GM19463 (cell line): ENCODE measurements around the gene SLC19A1.
"Not testable (repeated sequence)": the region's sequence is repeated elsewhere in the genome, so short reads cannot be mapped to it uniquely, and the experiment has no call there.

ENCODE experiments used
- ATAC-seq: cut with Tn5 transposase; IDR thresholded peaks from one replicate; pipeline ENCODE4 v1.9.1; 2021; ENCODE audit warnings: mild to moderate bottlenecking, moderate library complexity; ENCODE audit not compliant: unreplicated experiment

Gene SLC19A1

DNA sequence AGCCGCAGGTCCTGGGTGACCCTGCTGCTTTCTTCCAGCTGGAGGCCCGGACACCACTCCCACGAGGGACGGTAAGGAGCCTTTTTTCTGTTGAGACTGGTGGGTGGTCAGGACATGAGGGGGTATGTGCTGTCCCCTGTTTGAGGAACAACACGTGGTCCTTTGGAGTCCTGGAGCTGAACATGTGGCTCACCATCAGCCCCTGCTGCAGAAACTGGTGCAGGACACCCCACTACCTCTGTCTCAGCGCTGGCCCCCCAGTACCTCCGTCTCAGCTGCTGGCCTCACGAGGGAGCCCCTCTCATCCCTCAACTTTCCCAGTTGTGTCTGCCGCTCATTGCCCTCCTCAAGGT, 34.7 kb downstream of the SLC19A1 start:
- no peak for ATAC-seq

DNA sequence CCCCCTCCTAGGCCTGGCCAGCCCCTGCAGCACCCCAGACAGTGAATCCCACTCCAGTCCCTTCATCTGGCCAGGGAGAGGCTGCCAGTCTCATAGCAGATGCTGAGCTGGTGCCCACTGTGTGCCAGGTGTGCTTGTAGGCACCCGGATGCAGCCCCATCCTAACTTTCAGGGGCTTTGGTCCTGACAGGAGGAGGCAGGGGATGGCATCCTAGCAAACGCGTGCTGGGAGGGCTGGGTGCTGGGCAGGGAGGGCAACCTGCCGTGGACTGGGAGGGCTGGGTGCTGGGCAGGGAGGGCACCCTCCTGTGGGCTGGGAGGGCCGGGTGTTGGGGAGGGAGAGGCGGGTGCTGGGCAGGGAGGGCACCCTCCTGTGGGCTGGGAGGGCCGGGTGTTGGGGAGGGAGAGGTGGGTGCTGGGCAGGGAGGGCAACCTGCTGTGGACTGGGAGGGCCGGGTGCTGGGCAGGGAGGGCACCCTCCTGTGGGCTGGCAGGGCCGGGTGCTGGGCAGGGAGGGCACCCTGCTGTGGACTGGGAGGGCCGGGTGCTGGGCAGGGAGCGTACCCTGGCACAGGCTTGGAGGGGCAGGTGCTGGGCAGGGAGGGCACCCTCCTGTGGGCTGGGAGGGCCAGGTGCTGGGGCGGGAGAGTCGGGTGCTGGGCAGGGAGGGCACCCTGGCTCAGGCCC, 35.3 kb downstream of the SLC19A1 start:
- ATAC-seq = no peak

DNA sequence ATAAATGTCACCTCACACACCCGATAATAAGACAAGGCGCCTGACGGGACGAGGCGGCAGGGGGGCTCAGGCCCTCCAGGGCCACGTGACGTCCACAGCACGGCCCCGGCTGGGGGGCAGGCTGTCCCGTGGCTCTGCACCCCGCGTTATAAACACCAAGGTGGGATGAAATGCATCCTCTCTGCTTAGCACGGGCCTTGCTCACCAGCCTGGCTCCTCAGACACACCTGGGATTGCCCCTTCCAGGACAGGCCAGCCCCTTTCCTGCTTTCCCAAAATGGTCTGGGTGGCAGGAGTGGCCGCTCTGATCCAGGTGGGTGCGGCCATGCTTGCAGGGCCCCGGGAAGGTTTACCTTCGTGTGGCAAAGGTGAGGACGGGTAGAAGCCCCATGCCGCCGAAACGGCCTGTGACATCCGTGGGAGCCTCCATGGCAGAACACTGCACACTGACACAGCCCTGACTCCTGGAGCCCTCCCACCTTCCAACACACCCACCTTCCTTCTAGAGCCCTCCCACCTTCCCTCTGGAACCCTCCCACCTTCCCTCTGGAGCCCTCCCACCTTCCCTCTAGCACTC, 35.9 kb downstream of the SLC19A1 start:
- ATAC-seq = no peak

DNA sequence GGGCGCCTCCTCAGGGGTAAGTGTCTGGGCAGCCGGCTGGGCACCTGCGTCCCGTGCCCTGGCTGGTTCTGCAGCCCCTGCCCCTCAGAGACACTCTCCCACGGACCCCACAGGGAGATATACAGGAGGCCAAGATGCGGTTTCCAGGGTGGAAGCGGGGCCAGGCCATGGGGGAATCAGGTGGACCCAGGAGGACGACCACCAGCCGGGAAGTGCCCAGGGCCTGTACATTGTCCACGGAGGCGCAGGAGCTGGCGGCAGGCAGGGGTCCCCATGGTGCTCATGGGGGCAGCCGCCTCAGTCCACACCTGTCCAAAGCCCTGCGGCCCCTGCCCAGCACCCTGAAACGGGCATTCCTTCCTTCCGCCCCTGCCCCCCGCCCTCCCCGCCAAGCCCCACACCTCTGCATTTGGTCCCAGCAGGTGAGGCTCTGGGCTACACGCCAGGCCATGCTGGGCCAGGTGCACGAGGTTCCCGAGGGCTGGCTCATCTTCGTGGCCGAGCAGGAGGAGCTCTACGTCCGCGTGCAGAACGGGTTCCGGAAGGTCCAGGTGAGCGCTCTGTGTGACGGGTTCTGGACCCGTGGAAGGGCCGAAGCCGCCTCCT, 36.7 kb downstream of the SLC19A1 start:
- no peak for ATAC-seq

DNA sequence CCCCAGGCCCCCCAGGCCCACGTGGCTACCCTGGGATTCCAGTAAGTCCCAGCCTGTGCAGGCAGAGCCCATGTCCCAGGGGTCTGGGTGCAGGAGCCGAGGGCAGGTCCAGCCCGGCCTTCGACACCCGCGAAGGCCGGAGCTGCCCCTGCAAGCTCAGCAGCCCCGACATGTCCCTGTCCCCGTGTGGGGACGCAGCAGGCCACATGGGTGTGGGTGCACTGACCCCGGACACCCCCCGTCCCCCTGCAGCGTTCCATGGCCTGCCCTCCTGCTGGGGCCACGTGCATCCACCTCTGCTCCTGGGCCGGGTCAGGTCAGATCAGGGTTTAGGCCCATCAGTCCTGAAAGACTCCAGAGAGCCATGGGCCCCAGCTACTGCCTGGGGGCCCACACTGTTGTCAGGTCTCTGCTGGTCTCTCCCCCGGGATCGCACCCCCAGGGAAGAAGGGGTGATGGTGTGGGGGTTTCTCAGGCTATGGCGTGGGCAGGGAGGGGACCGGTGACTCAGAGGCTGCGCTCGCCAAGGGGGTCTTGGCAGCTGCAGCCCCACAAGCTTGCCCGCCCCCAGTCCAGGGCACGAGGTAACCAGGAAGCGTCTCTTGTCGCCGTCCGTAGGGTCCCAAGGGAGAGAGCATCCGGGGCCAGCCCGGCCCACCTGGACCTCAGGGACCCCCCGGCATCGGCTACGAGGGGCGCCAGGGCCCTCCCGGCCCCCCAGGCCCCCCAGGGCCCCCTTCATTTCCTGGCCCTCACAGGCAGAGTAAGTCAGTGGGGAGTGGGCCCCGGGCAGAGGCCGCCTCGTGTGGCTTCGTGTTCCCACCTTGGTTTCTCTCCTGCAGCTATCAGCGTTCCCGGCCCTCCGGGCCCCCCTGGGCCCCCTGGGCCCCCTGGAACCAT, 37.5 kb downstream of the SLC19A1 start:
- no peak for ATAC-seq

DNA sequence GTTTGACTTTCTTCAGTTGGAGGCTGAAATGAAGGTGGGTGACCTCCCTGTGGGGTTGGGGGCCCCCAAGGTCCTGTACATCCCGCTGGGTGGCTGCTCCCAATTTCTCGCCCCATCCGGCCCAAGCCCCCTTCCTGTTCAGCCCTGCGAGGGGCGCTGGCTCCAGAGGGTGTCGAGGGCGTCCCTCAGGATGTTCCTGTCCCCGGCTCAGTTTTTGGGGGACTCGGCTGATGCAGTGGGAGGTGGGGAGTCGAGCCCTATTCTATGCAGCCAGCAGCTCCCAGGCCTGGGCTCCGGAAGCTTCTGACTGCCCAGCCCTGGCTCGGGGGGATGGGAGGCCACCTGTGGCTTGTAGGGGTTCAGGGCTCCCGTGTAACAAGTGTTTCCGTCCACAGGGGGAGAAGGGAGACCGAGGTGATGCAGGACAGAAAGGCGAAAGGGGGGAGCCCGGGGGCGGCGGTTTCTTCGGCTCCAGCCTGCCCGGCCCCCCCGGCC, 38.2 kb downstream of the SLC19A1 start:
- no peak for ATAC-seq

DNA sequence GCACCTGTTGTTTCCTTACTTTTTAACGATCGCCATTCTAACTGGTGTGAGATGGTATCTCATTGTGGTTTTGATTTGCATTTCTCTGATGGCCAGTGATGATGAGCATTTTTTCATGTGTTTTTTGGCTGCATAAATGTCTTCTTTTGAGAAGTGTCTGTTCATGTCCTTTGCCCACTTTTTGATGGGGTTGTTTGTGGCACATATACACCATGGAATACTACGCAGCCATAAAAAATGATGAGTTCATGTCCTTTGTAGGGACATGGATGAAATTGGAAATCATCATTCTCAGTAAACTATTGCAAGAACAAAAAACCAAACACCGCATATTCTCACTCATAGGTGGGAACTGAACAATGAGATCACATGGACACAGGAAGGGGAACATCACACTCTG, 39.0 kb downstream of the SLC19A1 start:
- ATAC-seq = not testable (repeated sequence)

DNA sequence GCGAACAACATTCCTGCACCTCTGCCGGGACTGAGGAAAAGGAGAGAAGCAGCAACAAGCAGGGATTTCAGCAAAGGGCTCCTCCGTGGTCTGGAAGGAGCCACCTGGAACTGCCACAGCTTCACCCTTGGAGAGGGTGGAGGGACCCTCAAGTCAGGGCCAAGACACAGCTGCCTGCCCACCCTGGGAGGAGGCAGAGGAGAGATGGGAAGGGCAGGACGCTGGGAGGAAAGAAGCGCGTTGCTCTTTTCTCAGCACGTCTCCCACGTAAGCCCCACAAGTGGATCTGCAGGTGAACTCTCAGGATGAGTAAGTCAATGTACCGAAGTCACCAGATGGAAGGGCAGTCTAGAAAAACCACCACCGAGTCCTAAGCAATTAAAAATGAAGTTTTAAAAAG, 39.6 kb downstream of the SLC19A1 start:
- no peak for ATAC-seq

DNA sequence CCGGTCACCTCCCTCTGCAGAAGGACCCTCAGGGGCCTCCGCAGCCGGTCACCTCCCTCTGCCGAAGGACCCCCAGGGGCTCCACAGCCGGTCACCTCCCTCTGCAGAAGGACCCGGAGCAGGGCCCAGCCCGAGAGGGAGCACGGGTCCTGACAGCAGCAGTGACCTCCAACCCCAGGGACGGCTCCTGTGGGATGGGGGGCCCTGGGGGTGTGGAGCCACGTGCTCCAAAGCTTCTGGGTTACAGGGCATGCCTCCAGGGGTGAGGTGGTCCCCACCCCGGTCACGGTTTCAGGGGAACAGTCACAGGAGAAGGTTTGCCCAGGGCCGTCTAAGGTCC, 40.3 kb downstream of the SLC19A1 start:
- ATAC-seq = no peak

DNA sequence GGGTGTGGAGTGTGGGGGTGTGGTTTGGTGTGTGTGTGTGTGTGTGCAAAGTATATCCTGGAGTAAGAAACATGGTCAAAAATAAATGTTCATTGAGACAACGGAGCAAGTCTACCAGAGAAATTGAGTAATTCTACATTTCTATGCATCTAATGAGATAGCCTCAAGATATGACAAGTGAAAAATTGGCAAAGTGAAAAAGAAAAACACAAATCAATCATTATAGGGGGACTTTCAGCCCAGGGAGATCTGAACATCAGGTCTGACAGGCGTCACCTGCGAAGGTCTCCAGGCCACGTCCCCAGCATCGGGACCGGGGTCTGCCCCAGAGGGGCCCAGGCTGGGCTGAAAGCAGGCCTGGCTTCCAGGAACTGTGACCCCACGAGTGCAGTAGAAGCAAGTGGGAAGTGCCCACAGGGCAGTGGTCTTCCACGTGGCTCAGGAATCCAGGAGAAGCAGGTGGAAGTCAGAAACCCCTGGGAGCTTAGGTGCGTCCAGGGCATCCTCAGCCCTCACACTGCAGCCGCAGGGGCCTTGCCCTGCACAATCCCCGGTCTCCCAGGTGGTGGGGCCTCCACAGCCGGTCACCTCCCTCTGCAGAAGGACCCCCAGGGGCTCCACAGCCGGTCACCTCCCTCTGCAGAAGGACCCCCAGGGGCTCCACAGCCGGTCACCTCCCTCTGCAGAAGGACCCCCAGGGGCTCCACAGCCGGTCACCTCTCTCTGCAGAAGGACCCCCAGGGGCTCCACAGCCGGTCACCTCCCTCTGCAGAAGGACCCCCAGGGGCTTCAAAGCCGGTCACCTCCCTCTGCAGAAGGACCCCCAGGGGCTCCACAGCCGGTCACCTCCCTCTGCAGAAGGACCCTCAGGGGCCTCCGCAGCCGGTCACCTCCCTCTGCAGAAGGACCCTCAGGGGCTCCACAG, 40.9 kb downstream of the SLC19A1 start:
- not testable (repeated sequence) for ATAC-seq

DNA sequence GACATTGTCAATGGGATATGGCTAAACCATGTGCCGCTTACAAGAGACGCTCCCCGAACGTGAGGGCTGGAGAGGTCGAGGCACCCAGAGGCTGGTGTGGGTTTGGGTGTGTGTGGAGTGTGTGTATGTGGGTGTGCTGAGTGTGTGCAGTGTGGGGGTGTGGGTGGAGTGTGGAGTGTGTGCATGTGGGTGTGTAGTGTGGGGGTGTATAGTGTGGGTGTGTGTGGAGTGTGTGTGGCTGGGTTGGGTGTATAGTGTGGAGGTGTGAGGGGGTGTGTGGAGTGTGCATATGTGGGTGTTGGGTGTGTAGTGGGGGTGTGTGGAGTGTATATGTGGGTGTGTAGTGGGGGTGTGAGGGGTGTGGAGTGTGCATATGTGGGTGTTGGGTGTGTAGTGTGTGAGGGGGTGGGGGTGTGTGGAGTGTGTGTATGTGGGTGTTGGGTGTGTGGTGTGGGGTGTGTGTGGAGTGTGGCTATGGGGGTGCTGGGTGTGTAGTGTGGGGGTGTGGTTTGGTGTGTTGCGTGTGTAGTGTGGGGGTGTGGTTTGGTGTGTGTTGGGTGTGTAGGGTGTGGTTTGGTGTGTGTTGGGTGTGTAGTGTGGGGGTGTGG, 42.2 kb downstream of the SLC19A1 start:
- ATAC-seq = no peak

DNA sequence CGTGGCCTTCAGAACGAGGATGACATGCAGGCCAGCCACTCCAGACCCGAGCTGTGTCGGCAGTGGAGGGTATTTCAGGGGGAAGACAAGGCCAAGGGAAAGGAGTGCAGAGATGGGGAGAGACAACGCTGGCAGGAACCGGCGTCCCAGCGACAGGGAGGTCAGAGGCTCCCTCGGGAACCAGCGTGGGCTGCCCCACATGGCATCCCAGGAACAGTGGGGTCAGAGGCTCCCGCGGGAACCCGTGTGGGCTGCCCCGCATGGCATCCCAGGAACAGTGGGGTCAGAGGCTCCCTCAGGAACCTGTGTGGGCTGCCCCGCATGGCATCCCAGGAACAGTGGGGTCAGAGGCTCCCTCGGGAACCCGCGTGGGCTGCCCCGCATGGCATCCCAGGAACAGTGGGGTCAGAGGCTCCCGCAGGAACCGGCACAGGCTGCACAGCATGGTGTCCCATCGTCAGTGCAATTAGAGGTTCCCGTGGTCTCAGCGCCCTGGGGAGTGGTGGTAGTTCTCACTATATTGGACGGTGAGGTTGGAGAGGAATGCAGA, 43.0 kb downstream of the SLC19A1 start:
- ATAC-seq = no peak

DNA sequence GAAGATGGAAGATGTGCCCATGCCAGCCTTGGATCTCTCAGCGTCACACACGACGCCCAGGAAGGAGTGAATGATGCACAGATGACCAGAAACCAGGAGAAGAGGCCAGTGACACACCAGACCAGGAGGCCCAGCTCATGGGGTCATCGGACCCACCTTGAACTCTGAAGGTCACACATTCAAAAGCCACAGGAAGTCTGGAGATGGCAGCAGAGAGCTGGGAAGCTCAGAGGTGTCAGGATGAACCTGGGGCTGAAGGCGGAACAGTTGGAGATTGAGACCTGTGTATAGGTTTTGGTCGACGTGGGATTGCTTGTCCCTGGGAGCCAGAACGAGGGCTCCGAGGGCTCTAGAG, 43.6 kb downstream of the SLC19A1 start:
- ATAC-seq = no peak

DNA sequence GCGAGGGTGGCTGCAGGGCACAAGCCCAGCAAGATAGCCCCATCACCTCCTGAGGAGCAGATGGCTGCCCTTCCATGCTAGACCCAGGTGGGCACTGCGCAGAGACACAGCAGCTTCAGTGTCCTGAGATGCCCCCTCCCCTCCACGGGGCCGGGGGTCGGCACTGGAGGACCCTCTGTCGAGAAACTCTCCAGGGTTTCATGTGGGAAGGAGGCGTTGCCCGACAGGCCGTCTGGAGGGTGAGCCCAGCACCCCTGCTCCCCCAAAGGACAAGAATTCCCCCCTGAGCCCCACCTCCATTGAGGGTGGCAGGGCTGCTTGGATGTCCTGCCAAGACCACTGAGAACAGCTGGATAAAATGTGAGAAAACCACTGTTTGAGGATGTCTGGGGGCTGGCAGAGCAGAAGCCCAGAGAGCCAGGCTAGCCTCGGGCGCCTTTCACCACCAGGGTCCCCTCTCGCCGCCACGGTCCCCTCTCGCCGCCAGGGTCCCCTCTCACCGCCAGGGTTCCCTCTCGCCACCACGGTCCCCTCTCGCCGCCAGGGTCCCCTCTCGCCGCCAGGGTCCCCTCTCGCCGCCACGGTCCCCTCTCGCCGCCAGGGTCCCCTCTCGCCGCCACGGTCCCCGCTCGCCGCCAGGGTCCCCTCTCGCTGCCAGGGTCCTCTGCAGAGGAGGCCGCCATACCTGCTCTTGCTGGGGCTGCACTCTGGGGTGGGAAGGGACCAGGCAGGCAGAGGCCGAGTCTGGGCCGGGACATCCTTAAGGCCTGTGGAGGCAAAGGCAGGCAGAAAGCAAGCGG, 44.2 kb downstream of the SLC19A1 start:
- no peak for ATAC-seq

DNA sequence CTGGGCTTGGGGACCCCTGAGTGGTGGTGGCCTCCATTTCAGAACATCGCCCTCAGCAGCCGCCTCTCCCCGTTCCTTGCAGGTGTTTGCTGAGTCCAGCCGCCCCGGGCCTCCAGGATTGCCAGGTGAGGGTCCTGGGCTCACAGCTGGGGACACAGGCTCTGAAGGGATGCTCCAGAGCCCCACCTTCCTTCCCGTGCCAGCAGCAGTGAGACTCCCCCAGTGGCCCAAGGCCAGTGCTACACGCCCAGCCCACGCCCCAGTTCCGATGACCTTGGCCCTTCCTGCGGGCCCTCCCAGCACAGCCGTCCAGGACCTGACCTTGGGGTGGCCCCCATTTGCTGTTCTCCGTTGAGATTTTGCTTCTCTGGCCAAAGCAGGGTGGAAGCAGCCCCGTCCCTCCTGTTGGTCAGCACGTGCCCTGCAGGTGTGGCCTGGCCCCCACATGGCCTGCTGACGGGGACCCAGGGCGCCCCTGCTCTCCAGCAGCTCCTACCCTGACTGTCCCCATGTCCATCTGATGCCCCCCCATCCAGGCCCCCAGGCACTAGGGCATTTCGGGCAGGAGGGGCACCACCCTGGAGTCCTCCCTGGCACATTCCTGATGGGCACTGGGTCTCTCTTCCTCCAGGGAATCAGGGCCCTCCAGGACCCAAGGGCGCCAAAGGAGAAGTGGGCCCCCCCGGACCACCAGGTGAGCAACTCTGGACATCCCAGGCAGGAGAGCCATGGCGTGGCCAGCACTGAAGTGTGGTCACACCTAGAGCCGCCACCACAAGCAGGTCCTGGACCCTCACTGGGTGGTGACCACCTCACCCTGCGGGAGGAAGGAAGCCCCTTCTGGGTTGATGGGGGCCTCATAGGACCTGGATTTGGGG, 45.0 kb downstream of the SLC19A1 start:
- ATAC-seq = no peak

DNA sequence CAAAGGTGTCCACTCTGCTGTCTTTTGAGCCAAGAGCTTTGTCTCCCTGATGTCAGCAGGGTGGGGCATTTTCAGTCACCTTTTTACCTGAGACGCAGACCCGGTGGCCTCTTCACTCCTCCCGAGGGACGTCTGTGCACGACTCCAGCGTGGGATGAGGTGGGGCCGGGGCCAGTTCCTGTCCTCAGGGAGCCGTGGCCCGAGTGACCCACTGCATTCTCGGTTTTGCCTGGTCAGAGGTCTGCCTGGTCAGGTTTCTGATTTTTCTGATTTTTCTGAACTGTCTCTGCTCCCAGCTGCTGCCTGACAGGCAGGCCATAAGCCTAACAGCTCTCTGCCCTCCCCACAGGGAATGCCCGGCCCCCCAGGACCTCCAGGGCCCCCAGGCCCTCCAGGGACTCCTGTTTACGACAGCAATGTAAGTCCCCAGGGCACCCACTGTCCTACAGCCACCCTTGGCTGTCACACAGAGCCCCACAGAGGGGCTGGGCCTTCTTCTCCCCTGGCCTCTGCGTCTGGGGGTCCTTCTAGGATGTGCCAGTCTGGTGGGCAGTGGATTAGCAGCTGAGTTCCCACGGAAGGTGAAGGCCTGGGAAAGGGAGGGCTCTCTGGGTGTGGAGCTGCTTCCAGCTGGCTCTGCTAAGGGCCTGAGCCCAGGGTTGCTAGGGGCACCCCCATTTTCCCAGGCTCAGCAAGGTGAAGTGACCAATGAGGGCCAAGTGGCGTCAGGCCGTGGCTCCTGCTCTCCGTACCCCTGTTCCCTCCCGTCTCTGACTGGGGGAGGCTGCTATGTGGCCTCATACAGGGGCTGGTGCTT, 45.9 kb downstream of the SLC19A1 start:
- ATAC-seq = no peak
